Measurements from ENCODE around the gene XYLT1. TPM values are rescaled to one million over a fixed set of nuclear protein-coding genes. Genes with fewer than 3 reads are reported as not detected.

XYLT1 gene
- total RNA-seq, 1 donor from 2014 or later, result 0.23 TPM

DNA sequence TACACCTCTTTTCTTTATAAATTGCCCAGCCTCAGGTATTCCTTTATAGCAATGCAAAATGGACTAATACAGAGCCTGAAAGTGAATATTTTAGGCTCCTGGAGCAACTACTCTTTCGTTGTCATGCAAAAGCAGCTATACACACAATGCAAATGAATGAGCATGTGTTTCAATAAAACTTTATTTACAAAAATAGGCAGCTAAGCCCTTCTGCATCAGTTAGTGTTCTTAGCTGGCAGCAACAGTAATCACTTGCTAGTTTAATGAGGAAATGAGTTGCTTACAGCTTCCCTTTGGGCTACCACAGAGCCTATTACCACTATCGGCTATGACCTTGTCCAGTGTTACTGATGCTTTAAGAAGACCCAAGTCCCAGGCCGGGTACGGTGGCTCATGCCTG is 402.9 kb downstream of the XYLT1 start:
- DNase-seq (ENCODE audit: low read depth), result no peak
- no peak overlapping the region for H3K4me3 ChIP-seq (ENCODE audit: low read depth, low read length)
- TF ChIP-seq, protein P1, sequence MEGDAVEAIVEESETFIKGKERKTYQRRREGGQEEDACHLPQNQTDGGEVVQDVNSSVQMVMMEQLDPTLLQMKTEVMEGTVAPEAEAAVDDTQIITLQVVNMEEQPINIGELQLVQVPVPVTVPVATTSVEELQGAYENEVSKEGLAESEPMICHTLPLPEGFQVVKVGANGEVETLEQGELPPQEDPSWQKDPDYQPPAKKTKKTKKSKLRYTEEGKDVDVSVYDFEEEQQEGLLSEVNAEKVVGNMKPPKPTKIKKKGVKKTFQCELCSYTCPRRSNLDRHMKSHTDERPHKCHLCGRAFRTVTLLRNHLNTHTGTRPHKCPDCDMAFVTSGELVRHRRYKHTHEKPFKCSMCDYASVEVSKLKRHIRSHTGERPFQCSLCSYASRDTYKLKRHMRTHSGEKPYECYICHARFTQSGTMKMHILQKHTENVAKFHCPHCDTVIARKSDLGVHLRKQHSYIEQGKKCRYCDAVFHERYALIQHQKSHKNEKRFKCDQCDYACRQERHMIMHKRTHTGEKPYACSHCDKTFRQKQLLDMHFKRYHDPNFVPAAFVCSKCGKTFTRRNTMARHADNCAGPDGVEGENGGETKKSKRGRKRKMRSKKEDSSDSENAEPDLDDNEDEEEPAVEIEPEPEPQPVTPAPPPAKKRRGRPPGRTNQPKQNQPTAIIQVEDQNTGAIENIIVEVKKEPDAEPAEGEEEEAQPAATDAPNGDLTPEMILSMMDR (conservative IDR thresholded peaks at IDR 0.05; ENCODE audit: low read depth, low read length), result no peak

DNA sequence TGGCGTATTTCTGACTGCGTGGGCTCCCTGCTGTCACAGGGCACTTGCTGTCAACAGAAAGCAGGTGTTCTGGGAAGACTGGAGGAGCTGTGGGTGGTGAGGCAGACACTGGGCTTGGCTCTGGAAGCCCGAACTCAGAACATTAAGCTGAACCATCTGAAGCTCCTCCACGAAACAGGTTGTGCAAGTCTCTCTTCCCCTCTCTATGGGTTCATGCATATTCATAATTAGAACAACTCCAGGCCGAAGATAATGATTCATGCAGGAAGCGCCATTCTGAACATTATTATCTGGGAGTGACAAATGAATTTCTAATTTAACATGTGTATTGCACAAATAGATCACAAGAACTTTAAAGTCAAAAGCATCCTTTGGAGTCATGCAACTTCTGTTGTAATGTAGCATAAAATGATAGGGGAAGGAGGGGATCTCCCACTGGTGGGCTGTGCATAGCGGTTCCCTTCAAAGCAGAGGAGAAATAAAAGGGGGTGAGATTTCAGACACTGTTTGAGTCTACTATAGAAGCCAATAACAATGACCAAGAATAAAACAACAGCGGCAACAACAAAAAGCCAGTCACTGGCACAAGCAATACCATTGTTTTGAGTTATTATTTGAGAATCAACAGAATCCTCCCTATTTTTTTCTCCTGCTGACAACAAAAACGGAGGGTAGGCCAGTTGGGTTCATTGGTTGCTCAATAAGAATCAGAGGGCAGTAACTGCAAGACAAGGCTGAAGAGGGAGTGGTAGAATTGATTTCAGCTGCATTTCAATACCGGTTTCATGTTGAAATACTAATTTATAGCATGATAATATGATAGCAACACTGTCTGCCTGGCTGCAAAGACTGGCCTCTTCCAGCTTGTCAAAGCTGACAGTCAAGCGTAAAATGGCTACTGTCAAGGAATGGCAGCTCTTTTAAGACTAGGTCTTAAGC is 407.3 kb downstream of the XYLT1 start:
- H3K4me3 ChIP-seq (ENCODE audit: low read depth, low read length), result no peak overlapping the region
- TF ChIP-seq, protein P1 (conservative IDR thresholded peaks at IDR 0.05; ENCODE audit: low read depth, low read length), result no peak
- no peak for DNase-seq (ENCODE audit: low read depth)

DNA sequence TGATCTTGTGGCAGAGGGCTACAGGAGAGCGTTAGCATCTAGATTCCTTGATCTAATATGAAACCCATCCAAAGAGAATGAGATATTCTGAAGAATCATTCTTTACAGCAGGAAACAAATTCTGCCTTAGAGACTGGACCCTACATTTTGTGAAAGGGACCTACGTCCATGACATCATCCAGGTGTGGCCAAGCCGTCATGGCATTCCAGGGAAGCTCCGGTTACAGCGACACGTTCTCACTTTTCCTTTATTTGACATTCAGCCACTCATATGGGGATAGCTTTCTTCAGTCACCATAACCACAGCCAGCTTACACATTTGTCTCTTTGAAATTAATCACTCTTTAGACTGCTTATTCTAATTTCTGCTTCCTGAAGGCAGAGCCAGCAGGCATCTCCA is 408.1 kb downstream of the XYLT1 start:
- TF ChIP-seq, protein P1 (conservative IDR thresholded peaks at IDR 0.05; ENCODE audit: low read depth, low read length), result no peak
- DNase-seq (ENCODE audit: low read depth), result no peak
- no peak overlapping the region for H3K4me3 ChIP-seq (ENCODE audit: low read depth, low read length)

DNA sequence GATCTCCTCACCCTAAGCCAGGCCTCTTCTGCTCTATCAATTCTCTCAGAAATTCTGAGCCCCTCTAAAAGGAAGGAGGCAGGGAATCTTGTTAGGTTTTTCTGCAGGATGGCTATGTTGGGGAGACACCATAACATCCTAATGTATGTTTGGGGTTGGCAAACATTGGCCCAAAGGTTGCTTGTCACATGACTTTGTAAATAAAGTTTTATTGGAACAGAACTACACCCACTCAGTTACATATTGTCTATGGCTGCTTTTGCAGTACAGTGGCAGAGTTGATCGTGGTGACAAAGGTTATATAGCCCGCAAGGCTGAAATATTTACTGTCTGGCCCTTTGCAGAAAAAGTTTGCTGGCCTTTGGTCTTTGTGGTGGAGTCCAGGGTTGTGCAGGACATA is 409.4 kb downstream of the XYLT1 start:
- no peak overlapping the region for H3K4me3 ChIP-seq (ENCODE audit: low read depth, low read length)
- TF ChIP-seq, protein P1 (conservative IDR thresholded peaks at IDR 0.05; ENCODE audit: low read depth, low read length), result no peak
- no peak for DNase-seq (ENCODE audit: low read depth)

DNA sequence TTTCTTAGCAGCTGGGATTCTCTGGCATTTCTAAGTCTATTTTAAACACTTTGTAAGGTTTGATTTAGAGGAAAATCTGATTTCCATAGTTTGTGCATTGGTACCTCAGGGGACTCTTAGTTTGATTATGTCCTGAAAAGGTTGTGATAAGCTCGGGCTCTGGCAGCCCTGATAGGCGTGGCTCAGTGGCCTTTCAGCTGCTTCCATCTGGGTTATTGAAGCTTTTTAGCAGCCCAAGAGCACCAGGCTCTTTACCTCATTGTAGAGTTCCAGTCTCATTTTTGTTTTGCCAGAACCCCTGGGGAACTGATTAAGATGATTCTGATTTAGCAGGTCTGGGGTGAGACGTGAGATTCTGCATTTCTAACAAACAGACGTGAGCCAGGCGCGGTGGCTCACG is 412.3 kb downstream of the XYLT1 start:
- DNase-seq (ENCODE audit: low read depth), result no peak
- TF ChIP-seq, protein P1 (conservative IDR thresholded peaks at IDR 0.05; ENCODE audit: low read depth, low read length), result no peak
- no peak overlapping the region for H3K4me3 ChIP-seq (ENCODE audit: low read depth, low read length)

DNA sequence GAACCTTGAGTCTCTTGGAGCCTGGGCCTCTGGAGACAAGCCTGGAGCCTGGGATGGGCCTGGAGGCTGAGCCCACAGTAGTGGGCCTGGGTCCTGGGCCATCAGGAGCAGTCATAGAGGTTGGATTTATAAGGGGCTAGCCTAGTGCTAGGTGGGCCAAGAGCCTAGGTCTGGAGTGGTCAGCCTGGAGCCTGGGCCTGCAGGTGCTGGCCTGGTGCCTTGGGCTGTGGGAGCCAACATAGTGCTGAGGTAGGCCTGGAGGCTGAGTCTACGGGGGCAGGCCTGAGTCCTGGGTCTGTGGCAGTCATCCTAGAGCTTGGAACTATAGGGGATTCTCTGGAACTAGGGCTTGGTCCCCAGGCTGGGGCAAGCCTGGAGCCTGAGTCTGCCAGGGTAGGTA is 414.1 kb downstream of the XYLT1 start:
- DNase-seq (ENCODE audit: low read depth), result no peak
- H3K4me3 ChIP-seq (ENCODE audit: low read depth, low read length), result no peak overlapping the region
- TF ChIP-seq, protein P1 (conservative IDR thresholded peaks at IDR 0.05; ENCODE audit: low read depth, low read length), result no peak
